ENCODE data around the gene RILPL2. TPM values are rescaled to one million over a fixed set of nuclear protein-coding genes. Genes with fewer than 3 reads are reported as not detected.

Gene RILPL2
- total RNA-seq, 2 donors from 2014 or later, result 8.3 to 8.6 TPM

DNA sequence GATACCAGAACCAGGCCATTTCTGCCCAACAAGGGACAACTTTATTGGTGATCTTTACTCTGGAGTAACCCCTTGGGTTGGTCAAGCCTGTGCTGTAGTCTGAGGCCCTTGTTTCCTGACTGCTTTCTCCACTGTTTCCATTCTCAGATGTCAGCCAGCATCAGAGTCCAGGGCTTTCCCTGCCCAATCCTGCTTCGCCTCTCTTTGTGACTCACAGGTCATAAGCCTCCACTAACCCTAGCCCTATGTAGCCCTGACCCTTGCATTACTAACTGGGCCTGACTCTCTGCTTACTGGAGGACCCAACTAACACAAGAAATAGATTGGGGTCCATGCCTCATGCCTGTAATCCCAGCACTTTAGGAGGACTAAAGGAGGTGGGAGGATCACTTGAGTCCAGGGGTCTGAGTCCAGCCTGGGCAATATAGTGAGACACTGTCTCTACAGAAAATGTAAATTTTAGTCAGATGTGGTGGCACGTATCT is 12.8 kb upstream of the RILPL2 start:
- no peak for TF ChIP-seq POLR2AphosphoS5 (IDR thresholded peaks at IDR 0.05)
- TF ChIP-seq, protein P1, sequence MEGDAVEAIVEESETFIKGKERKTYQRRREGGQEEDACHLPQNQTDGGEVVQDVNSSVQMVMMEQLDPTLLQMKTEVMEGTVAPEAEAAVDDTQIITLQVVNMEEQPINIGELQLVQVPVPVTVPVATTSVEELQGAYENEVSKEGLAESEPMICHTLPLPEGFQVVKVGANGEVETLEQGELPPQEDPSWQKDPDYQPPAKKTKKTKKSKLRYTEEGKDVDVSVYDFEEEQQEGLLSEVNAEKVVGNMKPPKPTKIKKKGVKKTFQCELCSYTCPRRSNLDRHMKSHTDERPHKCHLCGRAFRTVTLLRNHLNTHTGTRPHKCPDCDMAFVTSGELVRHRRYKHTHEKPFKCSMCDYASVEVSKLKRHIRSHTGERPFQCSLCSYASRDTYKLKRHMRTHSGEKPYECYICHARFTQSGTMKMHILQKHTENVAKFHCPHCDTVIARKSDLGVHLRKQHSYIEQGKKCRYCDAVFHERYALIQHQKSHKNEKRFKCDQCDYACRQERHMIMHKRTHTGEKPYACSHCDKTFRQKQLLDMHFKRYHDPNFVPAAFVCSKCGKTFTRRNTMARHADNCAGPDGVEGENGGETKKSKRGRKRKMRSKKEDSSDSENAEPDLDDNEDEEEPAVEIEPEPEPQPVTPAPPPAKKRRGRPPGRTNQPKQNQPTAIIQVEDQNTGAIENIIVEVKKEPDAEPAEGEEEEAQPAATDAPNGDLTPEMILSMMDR (IDR thresholded peaks at IDR 0.05), result no peak
- TF ChIP-seq POLR2A (IDR thresholded peaks at IDR 0.05), result no peak
- Histone ChIP-seq H3K27me3 (replicated peaks; ENCODE audit: insufficient read depth) (no peaks in the 10 kb centered on the region), H3K9me3 (no peaks in the 10 kb centered on the region), H3K4me1 (replicated peaks) (no peaks in the 10 kb centered on the region), H3K36me3 (no peaks in the 10 kb centered on the region), H3K4me3 (no peak overlapping the region), H3K27ac (peak overlapping the region; percentile 22 to 42)
- 91% methylated on average over 2 of the region's 2 CpGs for WGBS
- no peak for DNase-seq (ENCODE audit: low spot score)
- intact Hi-C loops (cut with DNase I), result loop anchor here (5.0 kb wide), 1 partner anchor 87 kb away; the partner anchor contains the start of gene SBNO1

DNA sequence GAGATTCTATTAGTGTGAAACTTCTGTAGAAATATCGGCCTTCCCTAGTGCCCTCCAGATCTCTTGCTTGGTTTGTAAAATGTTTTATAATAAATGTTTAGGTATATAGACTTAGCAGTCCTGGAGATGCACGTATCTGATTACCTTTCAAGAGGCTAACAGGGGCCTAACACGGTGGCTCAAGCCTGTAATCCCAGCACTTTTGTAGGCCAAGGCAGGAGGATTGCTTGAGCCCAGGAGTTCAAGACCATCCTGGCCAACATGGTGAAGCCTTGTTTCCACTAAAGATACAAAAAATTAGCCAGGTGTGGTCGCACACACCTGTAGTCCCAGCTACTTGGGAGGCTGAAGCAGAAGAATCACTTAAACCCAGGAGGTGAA is 9.8 kb upstream of the RILPL2 start:
- TF ChIP-seq, protein P1 (IDR thresholded peaks at IDR 0.05), result no peak
- TF ChIP-seq POLR2AphosphoS5 (IDR thresholded peaks at IDR 0.05) (no peak), POLR2A (IDR thresholded peaks at IDR 0.05) (no peak)
- DNase-seq (ENCODE audit: low spot score), result no peak
- WGBS, result 28% methylated on average over 4 of the region's 4 CpGs
- intact Hi-C loops (cut with DNase I), result loop anchor here (5.0 kb wide), 1 partner anchor 84 kb away; the partner anchor contains the start of gene SBNO1
- Histone ChIP-seq H3K27me3 (replicated peaks; ENCODE audit: insufficient read depth) (no peaks in the 10 kb centered on the region), H3K36me3 (no peaks in the 10 kb centered on the region), H3K4me3 (no peak overlapping the region), H3K9me3 (no peaks in the 10 kb centered on the region), H3K4me1 (replicated peaks) (no peaks in the 10 kb centered on the region), H3K27ac (peak overlapping the region; percentile 78)

DNA sequence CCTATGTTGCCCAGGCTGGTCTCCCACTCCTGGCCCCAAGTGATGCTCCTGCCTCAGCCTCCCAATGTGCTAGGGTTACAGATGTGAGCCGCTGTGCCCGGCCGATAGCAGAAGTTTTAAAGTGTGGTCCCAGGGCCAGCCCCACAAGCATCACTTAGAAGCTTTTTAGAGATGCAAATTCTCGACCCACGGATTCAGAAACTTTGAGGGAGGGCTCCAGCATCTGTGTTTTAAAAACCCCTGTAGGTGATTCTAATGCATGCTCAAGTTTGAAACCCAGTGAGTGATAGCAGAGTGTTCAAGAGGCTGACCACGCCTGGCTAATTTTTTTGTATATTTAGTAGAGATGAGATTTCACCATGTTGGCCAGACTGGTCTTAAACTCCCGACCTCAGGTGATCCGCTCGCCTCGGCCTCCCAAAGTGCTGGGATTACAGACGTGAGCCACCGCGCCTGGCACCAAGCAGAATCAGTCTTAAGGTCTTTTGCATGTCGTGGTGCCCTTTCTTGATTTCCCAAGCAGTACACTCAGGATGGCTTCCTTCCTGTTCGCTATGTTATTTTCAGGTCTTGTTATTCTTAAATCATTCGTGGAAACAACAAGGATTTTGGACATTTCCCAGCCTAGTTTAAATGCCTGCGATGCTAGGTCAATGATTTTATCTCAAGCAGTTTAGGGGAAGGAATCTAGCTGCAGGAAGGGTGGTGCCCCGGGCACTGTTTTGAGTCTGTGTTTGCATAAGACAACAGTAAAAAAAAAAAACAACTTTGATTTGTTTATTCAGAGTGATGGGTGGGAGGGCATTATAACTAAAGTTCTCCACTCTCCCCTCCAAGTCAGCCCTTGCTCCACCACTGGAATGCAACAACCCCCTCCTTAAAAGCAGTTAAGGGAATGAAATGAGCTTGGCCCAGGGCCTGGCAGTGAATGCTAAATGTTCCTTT is 9.2 kb upstream of the RILPL2 start:
- H3K9me3 ChIP-seq, result no peaks in the 10 kb centered on the region
- H3K27ac ChIP-seq, result peak overlapping the region; percentile 78
- WGBS, result 18% methylated on average over 18 of the region's 18 CpGs
- no peaks in the 10 kb centered on the region for H3K4me1 ChIP-seq (replicated peaks)
- peak; percentile 78 for DNase-seq (ENCODE audit: low spot score)
- TF ChIP-seq, protein P1 (IDR thresholded peaks at IDR 0.05), result no peak
- TF ChIP-seq POLR2AphosphoS5 (IDR thresholded peaks at IDR 0.05), result peak; percentile 90
- H3K36me3 ChIP-seq, result no peaks in the 10 kb centered on the region
- intact Hi-C loops (cut with DNase I), result loop anchor here (5.0 kb wide), 1 partner anchor 83 kb away; the partner anchor contains the start of gene SBNO1
- H3K4me3 ChIP-seq, result no peak overlapping the region
- no peaks in the 10 kb centered on the region for H3K27me3 ChIP-seq (replicated peaks; ENCODE audit: insufficient read depth)

DNA sequence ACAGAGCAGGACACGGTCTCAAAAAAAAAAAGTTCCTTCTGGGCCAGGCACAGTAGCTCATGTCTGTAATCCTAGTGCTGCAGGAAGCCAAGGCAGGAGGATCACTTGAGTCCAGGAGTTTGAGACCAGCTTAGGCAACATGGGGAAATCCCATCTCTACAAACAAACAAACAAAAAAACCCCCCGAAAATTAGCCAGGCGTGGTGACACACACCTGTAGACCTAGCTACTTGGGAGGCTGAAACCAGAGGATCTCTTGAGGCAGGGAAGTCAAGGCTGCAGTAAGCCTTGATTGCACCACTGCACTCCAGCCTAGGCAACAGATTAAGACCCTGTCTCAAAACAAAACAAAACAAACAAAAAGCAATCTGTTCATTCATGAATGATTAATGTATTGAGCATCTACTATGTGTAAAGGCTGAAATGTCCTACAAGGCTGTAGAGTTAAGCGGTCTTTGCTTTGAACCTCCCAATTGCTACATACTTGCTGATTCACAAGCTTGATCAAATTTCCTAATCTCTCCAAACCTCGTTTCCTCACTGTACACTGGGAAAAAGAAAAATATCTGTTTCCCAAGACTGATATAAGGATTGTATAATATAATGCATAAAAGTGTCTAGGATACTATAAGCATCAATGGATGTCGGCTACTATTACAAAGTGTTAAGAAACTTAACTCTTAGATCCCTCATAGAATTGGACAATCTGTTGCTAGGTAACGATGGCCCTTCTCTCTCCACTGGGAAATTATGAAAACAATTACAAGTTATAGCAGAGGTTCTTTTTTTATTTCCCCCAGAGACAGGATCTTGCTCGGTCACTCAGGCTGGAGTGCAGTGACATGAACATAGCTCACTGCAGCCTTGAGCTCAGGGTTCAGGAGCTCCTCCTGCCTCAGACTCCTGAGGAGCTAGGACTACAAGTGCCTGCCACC is 7.9 kb upstream of the RILPL2 start:
- intact Hi-C loops (cut with DNase I), result loop anchor here (5.0 kb wide), 1 partner anchor 82 kb away; the partner anchor contains the start of gene SBNO1
- no peaks in the 10 kb centered on the region for H3K27me3 ChIP-seq (replicated peaks; ENCODE audit: insufficient read depth)
- no peaks in the 10 kb centered on the region for H3K9me3 ChIP-seq
- no peak overlapping the region for H3K4me3 ChIP-seq
- TF ChIP-seq POLR2A (IDR thresholded peaks at IDR 0.05), result no peak
- TF ChIP-seq POLR2AphosphoS5 (IDR thresholded peaks at IDR 0.05), result no peak
- TF ChIP-seq, protein P1 (IDR thresholded peaks at IDR 0.05), result no peak
- no peaks in the 10 kb centered on the region for H3K36me3 ChIP-seq
- H3K27ac ChIP-seq, result peak overlapping the region in 1 of 2 donors; percentile 78
- WGBS, result 64% methylated on average over 8 of the region's 8 CpGs
- DNase-seq (ENCODE audit: low spot score), result no peak
- H3K4me1 ChIP-seq (replicated peaks), result no peaks in the 10 kb centered on the region

Data from prostate gland (tissue), 2 donors.